ENCODE measurements around the gene DOCK3. TPM values are rescaled to one million over a fixed set of nuclear protein-coding genes. Genes with fewer than 3 reads are reported as not detected.

Gene DOCK3
- total RNA-seq, 1 donor from 2014 or later: 10.0 TPM

DNA sequence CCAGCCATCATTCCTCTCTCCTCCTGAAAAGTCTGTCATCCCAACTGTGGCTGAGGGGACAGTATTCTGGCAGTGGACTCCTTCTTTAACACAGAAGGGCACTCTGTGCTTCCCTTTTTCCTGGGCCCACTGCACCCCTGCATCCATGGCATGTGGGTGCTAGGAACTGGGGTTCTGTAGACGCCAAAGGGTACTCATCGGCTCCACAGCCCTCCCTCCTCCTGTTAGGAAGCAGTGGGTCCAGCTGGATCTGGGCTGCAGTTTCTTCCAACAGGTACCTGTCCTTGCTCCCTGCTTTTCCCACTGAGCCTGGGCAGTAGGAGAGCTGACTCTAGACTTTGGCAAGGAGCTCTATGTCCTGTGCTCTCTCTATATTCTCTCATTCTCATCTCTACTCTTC is 704.0 kb downstream of the DOCK3 start:
- Mint-ChIP-seq H3K27ac (no peak overlapping the region), H3K4me3 (ENCODE audit: low read depth) (no peak overlapping the region), H3K4me1 (ENCODE audit: low read depth) (peaks cover 2% of the 10 kb centered on the region), H3K27me3 (no peaks in the 10 kb centered on the region), H3K9me3 (ENCODE audit: low read depth) (no peaks in the 10 kb centered on the region), H3K36me3 (ENCODE audit: insufficient read depth) (no peaks in the 10 kb centered on the region)
- no peak for DNase-seq (ENCODE audit: low spot score, unreplicated experiment)
- TF ChIP-seq, protein P1, sequence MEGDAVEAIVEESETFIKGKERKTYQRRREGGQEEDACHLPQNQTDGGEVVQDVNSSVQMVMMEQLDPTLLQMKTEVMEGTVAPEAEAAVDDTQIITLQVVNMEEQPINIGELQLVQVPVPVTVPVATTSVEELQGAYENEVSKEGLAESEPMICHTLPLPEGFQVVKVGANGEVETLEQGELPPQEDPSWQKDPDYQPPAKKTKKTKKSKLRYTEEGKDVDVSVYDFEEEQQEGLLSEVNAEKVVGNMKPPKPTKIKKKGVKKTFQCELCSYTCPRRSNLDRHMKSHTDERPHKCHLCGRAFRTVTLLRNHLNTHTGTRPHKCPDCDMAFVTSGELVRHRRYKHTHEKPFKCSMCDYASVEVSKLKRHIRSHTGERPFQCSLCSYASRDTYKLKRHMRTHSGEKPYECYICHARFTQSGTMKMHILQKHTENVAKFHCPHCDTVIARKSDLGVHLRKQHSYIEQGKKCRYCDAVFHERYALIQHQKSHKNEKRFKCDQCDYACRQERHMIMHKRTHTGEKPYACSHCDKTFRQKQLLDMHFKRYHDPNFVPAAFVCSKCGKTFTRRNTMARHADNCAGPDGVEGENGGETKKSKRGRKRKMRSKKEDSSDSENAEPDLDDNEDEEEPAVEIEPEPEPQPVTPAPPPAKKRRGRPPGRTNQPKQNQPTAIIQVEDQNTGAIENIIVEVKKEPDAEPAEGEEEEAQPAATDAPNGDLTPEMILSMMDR (IDR thresholded peaks at IDR 0.05; ENCODE audit: unreplicated experiment): no peak

DNA sequence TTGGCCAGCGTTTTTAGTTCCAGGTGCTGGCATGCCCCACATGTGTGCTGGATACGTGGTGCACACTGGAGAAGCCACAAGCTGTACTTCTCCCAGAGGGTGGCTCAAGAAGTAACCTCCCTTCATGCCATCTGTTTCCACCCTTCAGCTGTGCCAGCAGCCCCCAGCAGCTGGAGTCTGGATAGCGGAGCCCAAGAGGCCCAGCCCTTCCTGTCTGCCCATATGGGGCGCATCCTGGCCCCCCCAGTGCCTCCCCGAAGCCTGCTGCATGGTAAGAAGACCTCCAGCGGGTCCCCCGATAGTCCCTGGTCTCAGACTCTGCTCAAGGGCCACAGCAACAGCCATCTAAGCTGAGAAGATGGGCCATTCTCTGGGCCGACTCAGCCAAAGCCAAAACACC is 704.6 kb downstream of the DOCK3 start:
- H3K4me3 Mint-ChIP-seq (ENCODE audit: low read depth): no peak overlapping the region
- no peak overlapping the region for H3K27ac Mint-ChIP-seq
- no peak for DNase-seq (ENCODE audit: low spot score, unreplicated experiment)
- no peaks in the 10 kb centered on the region for H3K9me3 Mint-ChIP-seq (ENCODE audit: low read depth)
- no peaks in the 10 kb centered on the region for H3K27me3 Mint-ChIP-seq
- TF ChIP-seq, protein P1 (IDR thresholded peaks at IDR 0.05; ENCODE audit: unreplicated experiment): no peak
- H3K36me3 Mint-ChIP-seq (ENCODE audit: insufficient read depth): no peaks in the 10 kb centered on the region
- H3K4me1 Mint-ChIP-seq (ENCODE audit: low read depth): peaks cover 6% of the 10 kb centered on the region

DNA sequence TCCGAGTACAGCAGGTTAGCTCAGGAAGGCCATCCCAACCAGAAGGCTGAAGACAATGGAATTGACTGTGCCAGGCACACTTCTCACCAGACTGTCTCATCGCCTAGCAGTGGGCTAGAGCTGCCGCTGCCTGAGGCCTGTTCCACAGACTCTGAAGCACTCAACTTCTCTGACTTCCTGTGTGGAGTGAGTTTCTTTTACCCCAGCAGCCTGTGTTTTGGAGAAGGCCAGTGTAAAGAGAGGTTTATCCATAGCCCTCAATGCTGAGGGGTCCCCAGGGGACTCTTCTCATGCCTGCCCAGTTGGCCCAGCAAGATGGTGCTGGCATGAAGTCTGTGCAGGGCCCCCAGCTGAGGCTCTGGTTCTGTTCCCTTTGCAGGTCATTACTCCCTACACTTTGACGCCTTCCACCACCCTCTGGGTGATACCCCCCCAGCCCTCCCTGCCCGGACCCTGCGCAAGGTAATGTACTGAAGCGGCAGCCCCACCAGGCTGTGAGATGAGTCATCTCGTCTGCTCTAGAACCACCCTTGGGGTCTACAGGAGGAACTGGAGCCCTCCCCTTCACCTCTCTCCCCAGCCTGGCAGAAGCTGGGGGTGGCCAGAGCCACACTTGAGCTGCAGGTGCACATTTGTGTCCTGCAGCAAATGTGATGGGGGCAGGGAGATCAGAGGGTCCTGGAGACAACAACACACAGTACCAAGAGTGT is 705.2 kb downstream of the DOCK3 start:
- no peak overlapping the region for H3K4me3 Mint-ChIP-seq (ENCODE audit: low read depth)
- H3K9me3 Mint-ChIP-seq (ENCODE audit: low read depth): no peaks in the 10 kb centered on the region
- no peaks in the 10 kb centered on the region for H3K27me3 Mint-ChIP-seq
- H3K27ac Mint-ChIP-seq: no peak overlapping the region
- no peak for DNase-seq (ENCODE audit: low spot score, unreplicated experiment)
- TF ChIP-seq, protein P1 (IDR thresholded peaks at IDR 0.05; ENCODE audit: unreplicated experiment): no peak
- H3K4me1 Mint-ChIP-seq (ENCODE audit: low read depth): peaks cover 6% of the 10 kb centered on the region
- H3K36me3 Mint-ChIP-seq (ENCODE audit: insufficient read depth): no peaks in the 10 kb centered on the region

DNA sequence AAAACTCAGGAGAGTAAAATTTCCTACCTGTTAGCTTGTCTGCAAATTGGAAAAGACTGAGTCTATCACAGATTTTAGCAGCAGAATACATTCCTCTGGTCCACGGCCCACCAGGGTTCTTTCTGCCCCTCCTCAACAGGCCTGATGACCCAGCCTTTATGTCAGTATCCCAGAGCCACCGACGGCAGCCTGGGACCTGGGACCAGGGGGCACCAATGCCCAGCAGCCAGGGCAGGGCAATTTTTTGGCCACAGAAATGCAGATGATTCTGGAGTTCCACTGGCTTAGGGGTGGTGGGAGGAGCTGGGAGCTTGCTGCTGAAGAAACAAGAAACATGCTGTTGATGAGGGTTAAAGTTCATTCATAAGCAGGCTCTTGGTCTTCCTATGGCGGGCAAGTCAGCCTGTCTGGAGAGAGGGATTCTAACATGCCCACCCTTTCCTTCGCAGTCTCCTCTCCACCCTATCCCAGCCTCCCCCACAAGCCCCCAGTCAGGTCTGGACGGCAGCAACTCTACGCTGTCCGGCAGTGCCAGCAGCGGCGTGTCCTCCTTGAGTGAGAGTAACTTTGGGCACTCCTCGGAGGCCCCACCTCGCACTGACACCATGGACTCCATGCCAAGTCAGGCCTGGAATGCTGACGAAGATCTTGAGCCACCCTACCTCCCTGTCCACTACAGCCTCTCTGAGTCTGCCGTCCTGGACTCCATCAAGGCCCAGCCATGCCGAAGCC is 706.0 kb downstream of the DOCK3 start:
- DNase-seq (ENCODE audit: low spot score, unreplicated experiment): no peak
- Mint-ChIP-seq H3K27me3 (no peaks in the 10 kb centered on the region), H3K27ac (no peak overlapping the region)

DNA sequence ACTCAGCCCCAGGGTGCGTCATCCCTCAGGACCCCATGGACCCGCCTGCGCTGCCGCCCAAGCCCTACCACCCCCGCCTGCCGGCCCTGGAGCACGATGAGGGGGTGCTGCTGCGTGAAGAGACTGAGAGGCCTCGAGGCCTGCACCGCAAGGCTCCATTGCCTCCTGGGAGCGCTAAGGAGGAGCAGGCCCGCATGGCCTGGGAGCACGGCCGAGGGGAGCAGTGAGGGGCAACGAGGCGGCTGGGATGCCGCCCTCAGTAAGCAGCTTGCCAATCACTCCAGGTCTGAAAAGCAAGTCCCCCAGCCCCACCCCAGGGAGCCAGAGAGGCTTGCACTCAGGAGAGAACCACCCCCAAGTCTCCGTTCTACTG is 706.6 kb downstream of the DOCK3 start:
- H3K36me3 Mint-ChIP-seq (ENCODE audit: insufficient read depth): peaks cover under 1% of the 10 kb centered on the region
- H3K27me3 Mint-ChIP-seq: no peaks in the 10 kb centered on the region
- peaks cover 15% of the 10 kb centered on the region for H3K4me1 Mint-ChIP-seq (ENCODE audit: low read depth)
- TF ChIP-seq, protein P1 (IDR thresholded peaks at IDR 0.05; ENCODE audit: unreplicated experiment): no peak
- DNase-seq (ENCODE audit: low spot score, unreplicated experiment): no peak
- H3K9me3 Mint-ChIP-seq (ENCODE audit: low read depth): no peaks in the 10 kb centered on the region
- H3K27ac Mint-ChIP-seq: no peak overlapping the region
- H3K4me3 Mint-ChIP-seq (ENCODE audit: low read depth): no peak overlapping the region

More for the DNA sequence above, 706.0 kb downstream of the DOCK3 start:
- no peak overlapping the region for H3K4me3 Mint-ChIP-seq (ENCODE audit: low read depth)
- no peaks in the 10 kb centered on the region for H3K9me3 Mint-ChIP-seq (ENCODE audit: low read depth)
- peaks cover 9% of the 10 kb centered on the region for H3K4me1 Mint-ChIP-seq (ENCODE audit: low read depth)
- TF ChIP-seq, protein P1 (IDR thresholded peaks at IDR 0.05; ENCODE audit: unreplicated experiment): no peak
- no peaks in the 10 kb centered on the region for H3K36me3 Mint-ChIP-seq (ENCODE audit: insufficient read depth)
